IMR-90 (cell line): ENCODE results near the gene FOXD4L4.
"Not testable (repeated sequence)": the region's sequence is repeated elsewhere in the genome, so short reads cannot be mapped to it uniquely, and the experiment has no call there.

ENCODE experiments used
- CTCF ChIP-seq: conservative IDR thresholded peaks from 2 replicates; pipeline ENCODE4 v1.5.1; 2012; ENCODE audit warnings: mild to moderate bottlenecking, low read depth, low read length, improper control_type of control experiment
- MXI1 ChIP-seq: IDR thresholded peaks from 2 replicates; pipeline ENCODE4 v1.6.1; 2012; ENCODE audit warnings: low read depth, mild to moderate bottlenecking, low read length, moderate library complexity, borderline replicate concordance
- POLR2A ChIP-seq: IDR thresholded peaks from 2 replicates; pipeline ENCODE4 v1.6.1; 2012; ENCODE audit warnings: mild to moderate bottlenecking, low read depth, low read length
- SMC3 ChIP-seq: fragments of 150-350 bp; IDR thresholded peaks from 2 replicates; pipeline ENCODE4 v1.6.1; 2016; ENCODE audit warnings: low read depth, mild to moderate bottlenecking, antibody characterized with exemption, low read length, moderate library complexity

DNA sequence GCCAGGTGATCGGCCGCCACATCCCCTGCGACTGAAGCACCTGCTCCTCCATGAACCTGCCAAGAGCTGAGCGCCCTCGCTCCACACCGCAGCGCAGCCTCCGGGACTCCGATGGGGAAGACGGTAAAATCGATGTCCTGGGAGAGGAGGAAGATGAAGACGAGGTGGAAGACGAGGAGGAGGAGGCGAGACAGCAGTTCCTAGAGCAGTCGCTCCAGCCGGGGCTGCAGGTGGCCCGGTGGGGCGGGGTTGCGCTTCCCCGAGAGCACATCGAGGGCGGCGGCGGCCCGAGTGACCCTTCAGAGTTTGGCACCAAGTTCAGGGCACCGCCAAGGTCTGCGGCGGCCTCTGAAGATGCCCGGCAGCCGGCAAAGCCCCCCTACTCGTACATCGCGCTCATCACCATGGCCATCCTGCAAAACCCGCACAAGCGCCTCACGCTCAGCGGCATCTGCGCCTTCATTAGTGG, at the start of gene FOXD4L4:
- not testable (repeated sequence) for TF ChIP-seq CTCF, POLR2A, SMC3, MXI1
